Measurements from ENCODE around the gene KLC1.

The KLC1 gene

GRCh38 chr14:103692871-103693270 is 63.9 kb downstream of the KLC1 start:
- DNase-seq = no peak

GRCh38 chr14:103693515-103693914 is 64.5 kb downstream of the KLC1 start:
- no peak for DNase-seq

- no peak for DNase-seq
Observed at GRCh38 chr14:103694572-103695026, 65.6 kb downstream of the KLC1 start.

- DNase-seq = no peak
Observed at GRCh38 chr14:103695296-103696069, 66.5 kb downstream of the KLC1 start.

- DNase-seq = no peak
Observed at GRCh38 chr14:103696070-103696402, 67.0 kb downstream of the KLC1 start.

GRCh38 chr14:103696466-103697071 is 67.6 kb downstream of the KLC1 start:
- no peak for DNase-seq

GRCh38 chr14:103697206-103697602 is 68.2 kb downstream of the KLC1 start:
- no peak for DNase-seq

- no peak for DNase-seq
Observed at GRCh38 chr14:103697603-103698379, 68.8 kb downstream of the KLC1 start.

- DNase-seq = no peak
Observed at GRCh38 chr14:103698380-103699260, 69.6 kb downstream of the KLC1 start.

- DNase-seq = no peak
Observed at GRCh38 chr14:103699261-103699661, 70.2 kb downstream of the KLC1 start.

- no peak for DNase-seq
Observed at GRCh38 chr14:103699901-103700752, 71.1 kb downstream of the KLC1 start.

- no peak for DNase-seq
Observed at GRCh38 chr14:103700753-103701490, 71.9 kb downstream of the KLC1 start.

- no peak for DNase-seq
Observed at GRCh38 chr14:103702095-103702494, 73.1 kb downstream of the KLC1 start.

- no peak for DNase-seq
Observed at GRCh38 chr14:103702497-103703432, 73.8 kb downstream of the KLC1 start.

GRCh38 chr14:103703433-103704385 is 74.7 kb downstream of the KLC1 start:
- DNase-seq = no peak

- DNase-seq = no peak
Observed at GRCh38 chr14:103704708-103705107, 75.7 kb downstream of the KLC1 start.

GRCh38 chr14:103705118-103705503 is 76.1 kb downstream of the KLC1 start:
- DNase-seq = no peak

- DNase-seq = no peak
Observed at GRCh38 chr14:103705504-103706284, 76.7 kb downstream of the KLC1 start.
